ENCODE measurements around the gene GADL1. TPM values are rescaled to one million over a fixed set of nuclear protein-coding genes. Genes with fewer than 3 reads are reported as not detected.

Gene GADL1
- total RNA-seq, 1 donor, result 0.18 TPM

- DNase-seq (ENCODE audit: low read depth), result no peak
- TF ChIP-seq CTCF (IDR thresholded peaks at IDR 0.05; ENCODE audit: insufficient read depth, low read length), result no peak
- no peak overlapping the region for H3K4me3 ChIP-seq (ENCODE audit: low read depth, low read length)
These were observed 210.1 kb downstream of the GADL1 start for GRCh38 chr3:30684356-30684755.

GRCh38 chr3:30683769-30684168 is 210.7 kb downstream of the GADL1 start:
- DNase-seq (ENCODE audit: low read depth), result no peak
- TF ChIP-seq CTCF (IDR thresholded peaks at IDR 0.05; ENCODE audit: insufficient read depth, low read length), result no peak
- no peak overlapping the region for H3K4me3 ChIP-seq (ENCODE audit: low read depth, low read length)

GRCh38 chr3:30682434-30683155 is 211.9 kb downstream of the GADL1 start:
- DNase-seq (ENCODE audit: low read depth), result no peak
- TF ChIP-seq CTCF (IDR thresholded peaks at IDR 0.05; ENCODE audit: insufficient read depth, low read length), result no peak
- no peak overlapping the region for H3K4me3 ChIP-seq (ENCODE audit: low read depth, low read length)

GRCh38 chr3:30681649-30682211 is 212.7 kb downstream of the GADL1 start:
- no peak for TF ChIP-seq CTCF (IDR thresholded peaks at IDR 0.05; ENCODE audit: insufficient read depth, low read length)
- no peak overlapping the region for H3K4me3 ChIP-seq (ENCODE audit: low read depth, low read length)
- peak; percentile 80 for DNase-seq (ENCODE audit: low read depth)

GRCh38 chr3:30680789-30681648 is 213.4 kb downstream of the GADL1 start:
- no peak overlapping the region for H3K4me3 ChIP-seq (ENCODE audit: low read depth, low read length)
- no peak for TF ChIP-seq CTCF (IDR thresholded peaks at IDR 0.05; ENCODE audit: insufficient read depth, low read length)
- DNase-seq (ENCODE audit: low read depth), result peak; percentile 65

GRCh38 chr3:30679045-30679444 is 215.4 kb downstream of the GADL1 start:
- no peak for TF ChIP-seq CTCF (IDR thresholded peaks at IDR 0.05; ENCODE audit: insufficient read depth, low read length)
- no peak overlapping the region for H3K4me3 ChIP-seq (ENCODE audit: low read depth, low read length)
- DNase-seq (ENCODE audit: low read depth), result no peak
